Measurements from ENCODE around the gene POLDIP2. TPM values are rescaled to one million over a fixed set of nuclear protein-coding genes. Genes with fewer than 3 reads are reported as not detected.
A peak's percentile ranks its signal among the peaks of the same experiment; 100 is the strongest.

The POLDIP2 gene
- total and polyA plus RNA-seq, 2 of the 13 experiments (the other 11 are each of a cell fraction or from before 2014, with no cell fraction given): 85.9 to 114 TPM

DNA sequence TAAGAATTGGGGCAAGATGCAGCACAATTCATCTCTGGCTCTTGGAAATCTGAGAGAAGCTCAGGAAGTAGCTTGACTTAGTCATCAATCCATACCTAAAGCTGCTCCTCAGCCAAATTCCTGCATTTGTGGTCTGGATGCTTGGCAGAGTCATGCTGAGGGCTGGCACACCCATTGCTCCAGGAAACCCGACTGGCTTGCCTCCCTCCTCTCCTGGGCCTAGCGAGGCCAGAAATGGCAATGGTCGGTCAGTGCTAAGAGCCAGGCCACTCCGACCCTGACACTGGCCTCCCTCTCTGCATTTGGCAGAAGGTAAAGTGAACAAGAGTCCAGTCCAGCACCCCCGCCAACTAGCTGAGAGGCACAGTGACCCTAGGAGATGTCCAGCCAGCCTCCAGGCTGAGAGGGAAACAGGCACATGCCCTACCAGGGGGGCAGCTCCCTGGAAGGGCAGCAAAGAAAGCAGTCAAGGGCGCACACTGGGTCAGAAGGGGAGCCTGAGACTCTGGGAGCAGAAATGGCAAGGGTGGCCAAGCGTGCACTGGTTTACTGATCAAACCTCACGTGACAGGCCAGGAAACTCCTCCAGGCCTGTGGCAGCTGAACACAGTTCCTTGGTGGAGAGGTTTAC lies 10.0 kb downstream of the POLDIP2 start (continued):
- TF ChIP-seq ZFP36L1 (CRISPR knock-in tag; IDR thresholded peaks at IDR 0.05) (0 out of 2 replicates have a peak, but pooled peaks have one; percentile 23), POLR2G (IDR thresholded peaks at IDR 0.05; ENCODE audit: low read depth, low read length) (peak; percentile 21; the same call in 1 of the 2 replicates), ZNF619 (CRISPR knock-in tag; IDR thresholded peaks at IDR 0.05) (0 out of 2 replicates have a peak, but pooled peaks have one; percentile 12)
- TF ChIP-seq, protein P1, sequence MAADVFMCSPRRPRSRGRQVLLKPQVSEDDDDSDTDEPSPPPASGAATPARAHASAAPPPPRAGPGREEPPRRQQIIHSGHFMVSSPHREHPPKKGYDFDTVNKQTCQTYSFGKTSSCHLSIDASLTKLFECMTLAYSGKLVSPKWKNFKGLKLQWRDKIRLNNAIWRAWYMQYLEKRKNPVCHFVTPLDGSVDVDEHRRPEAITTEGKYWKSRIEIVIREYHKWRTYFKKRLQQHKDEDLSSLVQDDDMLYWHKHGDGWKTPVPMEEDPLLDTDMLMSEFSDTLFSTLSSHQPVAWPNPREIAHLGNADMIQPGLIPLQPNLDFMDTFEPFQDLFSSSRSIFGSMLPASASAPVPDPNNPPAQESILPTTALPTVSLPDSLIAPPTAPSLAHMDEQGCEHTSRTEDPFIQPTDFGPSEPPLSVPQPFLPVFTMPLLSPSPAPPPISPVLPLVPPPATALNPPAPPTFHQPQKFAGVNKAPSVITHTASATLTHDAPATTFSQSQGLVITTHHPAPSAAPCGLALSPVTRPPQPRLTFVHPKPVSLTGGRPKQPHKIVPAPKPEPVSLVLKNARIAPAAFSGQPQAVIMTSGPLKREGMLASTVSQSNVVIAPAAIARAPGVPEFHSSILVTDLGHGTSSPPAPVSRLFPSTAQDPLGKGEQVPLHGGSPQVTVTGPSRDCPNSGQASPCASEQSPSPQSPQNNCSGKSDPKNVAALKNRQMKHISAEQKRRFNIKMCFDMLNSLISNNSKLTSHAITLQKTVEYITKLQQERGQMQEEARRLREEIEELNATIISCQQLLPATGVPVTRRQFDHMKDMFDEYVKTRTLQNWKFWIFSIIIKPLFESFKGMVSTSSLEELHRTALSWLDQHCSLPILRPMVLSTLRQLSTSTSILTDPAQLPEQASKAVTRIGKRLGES (CRISPR knock-in tag; IDR thresholded peaks at IDR 0.05; ENCODE audit: borderline replicate concordance): no peak

- no peak overlapping the region for H3K4me3 ChIP-seq (replicated peaks in 1 of 3; ENCODE audit: insufficient read depth in 1 of 3, low read depth in 2 of 3, low read length in 3 of 3)
- in situ Hi-C loops (cut with HindIII; ENCODE audit: extremely low pct_ligation_motif_present, low pct_unique_long_range_greater_than_20kb) (no loop called here), intact Hi-C loops (cut with micrococcal nuclease; ENCODE audit: unreplicated experiment) (loop anchor here (5.0 kb wide), 1 partner anchor 114 kb away; no protein-coding TSS in a partner anchor)
- no peaks in the 10 kb centered on the region for H3K27me3 ChIP-seq (ENCODE audit: control insufficient read depth in 1 of 2, insufficient read depth in 2 of 2, low read length in 2 of 2)
- H4K20me1 ChIP-seq (ENCODE audit: insufficient read depth, low read length): no peaks in the 10 kb centered on the region
- ChIA-PET POLR2A (interaction anchor here (0.9 to 5.7 kb wide), 8 partner anchors 10 to 142 kb away, joined by 3 to 68 read pairs (median 14); partner anchors contain the start of genes IFT20, POLDIP2, SLC46A1 and TMEM97), CTCF (ENCODE audit: low intra/inter-chr PET ratio, low total read pairs) (interaction anchor here (0.8 to 1.2 kb wide), 2 partner anchors 70 to 107 kb away, joined by 3 to 4 read pairs; no protein-coding TSS in a partner anchor)
- peak; percentile 86 for ATAC-seq
- no peak overlapping the region for H2AFZ ChIP-seq (ENCODE audit: low read length)
- H3K79me2 ChIP-seq (ENCODE audit: insufficient read depth, low read length): no peaks in the 10 kb centered on the region
- peaks cover 26% of the 10 kb centered on the region for H3K4me1 ChIP-seq (ENCODE audit: insufficient read depth, low read length)
- peak; percentile 69 for DNase-seq (ENCODE audit: low spot score)
- peak overlapping the region; percentile 21; the same call in 1 of the 2 replicates for H3K4me2 ChIP-seq (ENCODE audit: low read depth, low read length)
- no TSS peak for BruUV-seq (replicated peaks)
- FAIRE-seq: peak; percentile 93
- no peak overlapping the region for H3K9ac ChIP-seq (ENCODE audit: insufficient read depth, low read depth, low read length)
- H3K9me3 ChIP-seq (ENCODE audit: low read length): no peaks in the 10 kb centered on the region
- H3K27ac ChIP-seq (ENCODE audit: extremely low read length, insufficient read depth, low read length): peak overlapping the region; percentile 43
- H3K36me3 ChIP-seq (replicated peaks in 1 of 2; ENCODE audit: control insufficient read depth in 1 of 2, insufficient read depth in 2 of 2, low read length in 2 of 2): peaks cover 31 to 74% of the 10 kb centered on the region in 2 experiments
- WGBS (ENCODE audit: low lambda C conversion rate): 42% methylated on average over 7 of the region's 7 CpGs
- TF ChIP-seq CEBPG (CRISPR knock-in tag; IDR thresholded peaks at IDR 0.05) (no peak), NFKBIZ (CRISPR knock-in tag; IDR thresholded peaks at IDR 0.05) (no peak), ZNF780A (CRISPR knock-in tag; IDR thresholded peaks at IDR 0.05) (no peak), ISL2 (CRISPR knock-in tag; IDR thresholded peaks at IDR 0.05) (no peak), ZNF619 (CRISPR knock-in tag; IDR thresholded peaks at IDR 0.05) (0 out of 2 replicates have a peak, but pooled peaks have one; percentile 17), ZFY (CRISPR knock-in tag; IDR thresholded peaks at IDR 0.05) (peak; percentile 41; the same call in 1 of the 2 replicates), SATB2 (CRISPR knock-in tag; IDR thresholded peaks at IDR 0.05) (no peak), RBM39 (IDR thresholded peaks at IDR 0.05; ENCODE audit: low read depth, low read length, poor library complexity, severe bottlenecking) (no peak), ZNF816 (CRISPR knock-in tag; IDR thresholded peaks at IDR 0.05; ENCODE audit: borderline replicate concordance) (no peak), ZNF136 (CRISPR knock-in tag; IDR thresholded peaks at IDR 0.05; ENCODE audit: low read depth) (no peak), DRAP1 (CRISPR knock-in tag; IDR thresholded peaks at IDR 0.05) (no peak)
- TF ChIP-seq, protein P2, sequence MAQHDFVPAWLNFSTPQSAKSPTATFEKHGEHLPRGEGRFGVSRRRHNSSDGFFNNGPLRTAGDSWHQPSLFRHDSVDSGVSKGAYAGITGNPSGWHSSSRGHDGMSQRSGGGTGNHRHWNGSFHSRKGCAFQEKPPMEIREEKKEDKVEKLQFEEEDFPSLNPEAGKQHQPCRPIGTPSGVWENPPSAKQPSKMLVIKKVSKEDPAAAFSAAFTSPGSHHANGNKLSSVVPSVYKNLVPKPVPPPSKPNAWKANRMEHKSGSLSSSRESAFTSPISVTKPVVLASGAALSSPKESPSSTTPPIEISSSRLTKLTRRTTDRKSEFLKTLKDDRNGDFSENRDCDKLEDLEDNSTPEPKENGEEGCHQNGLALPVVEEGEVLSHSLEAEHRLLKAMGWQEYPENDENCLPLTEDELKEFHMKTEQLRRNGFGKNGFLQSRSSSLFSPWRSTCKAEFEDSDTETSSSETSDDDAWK (CRISPR knock-in tag; IDR thresholded peaks at IDR 0.05): no peak
- TF ChIP-seq, protein P3, sequence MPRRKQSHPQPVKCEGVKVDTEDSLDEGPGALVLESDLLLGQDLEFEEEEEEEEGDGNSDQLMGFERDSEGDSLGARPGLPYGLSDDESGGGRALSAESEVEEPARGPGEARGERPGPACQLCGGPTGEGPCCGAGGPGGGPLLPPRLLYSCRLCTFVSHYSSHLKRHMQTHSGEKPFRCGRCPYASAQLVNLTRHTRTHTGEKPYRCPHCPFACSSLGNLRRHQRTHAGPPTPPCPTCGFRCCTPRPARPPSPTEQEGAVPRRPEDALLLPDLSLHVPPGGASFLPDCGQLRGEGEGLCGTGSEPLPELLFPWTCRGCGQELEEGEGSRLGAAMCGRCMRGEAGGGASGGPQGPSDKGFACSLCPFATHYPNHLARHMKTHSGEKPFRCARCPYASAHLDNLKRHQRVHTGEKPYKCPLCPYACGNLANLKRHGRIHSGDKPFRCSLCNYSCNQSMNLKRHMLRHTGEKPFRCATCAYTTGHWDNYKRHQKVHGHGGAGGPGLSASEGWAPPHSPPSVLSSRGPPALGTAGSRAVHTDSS (CRISPR knock-in tag; conservative IDR thresholded peaks at IDR 0.05): no peak
Observed at GRCh38 chr17:28346746-28347246, 10.5 kb downstream of the POLDIP2 start.
